Glutamatergic neuron (in vitro differentiated cells): ENCODE measurements around the gene PTPN14. TPM values are rescaled to one million over a fixed set of nuclear protein-coding genes. Genes with fewer than 3 reads are reported as not detected.
A peak's percentile ranks its signal among the peaks of the same experiment; 100 is the strongest.

Experiments
- DNase-seq: peaks from one replicate; pipeline ENCODE4 v3.0.0; 2022
- H3K27ac Mint-ChIP-seq: one replicate; pipeline ENCODE4 v1.8.0; 2020; ENCODE audit warnings: mild to moderate bottlenecking, mixed read lengths, inconsistent platforms; ENCODE audit not compliant: unreplicated experiment
- H3K27me3 Mint-ChIP-seq: one replicate; pipeline ENCODE4 v1.8.0; 2020; ENCODE audit warnings: mild to moderate bottlenecking, moderate library complexity, mixed read lengths, inconsistent platforms; ENCODE audit not compliant: unreplicated experiment
- H3K36me3 Mint-ChIP-seq: one replicate; pipeline ENCODE4 v1.8.0; 2020; ENCODE audit warnings: mild to moderate bottlenecking, mixed read lengths, inconsistent platforms; ENCODE audit not compliant: unreplicated experiment
- H3K4me1 Mint-ChIP-seq: one replicate; pipeline ENCODE4 v1.8.0; 2020; ENCODE audit warnings: mild to moderate bottlenecking, low read depth, mixed read lengths, inconsistent platforms; ENCODE audit not compliant: unreplicated experiment
- H3K4me3 Mint-ChIP-seq: one replicate; pipeline ENCODE4 v1.8.0; 2020; ENCODE audit warnings: mild to moderate bottlenecking, mixed read lengths, inconsistent platforms; ENCODE audit not compliant: unreplicated experiment
- H3K9me3 Mint-ChIP-seq: one replicate; pipeline ENCODE4 v1.8.0; 2020; ENCODE audit warnings: mild to moderate bottlenecking, moderate library complexity, mixed read lengths, inconsistent platforms; ENCODE audit not compliant: unreplicated experiment
- total RNA-seq: library from RNA; stranded (reverse); fragmentation: NEBNext Ultra II Directional; extraction: Animal tissue kit (Norgen Biotek cat#: 25700); gene quantifications from one replicate; pipeline ENCODE4 v1.2.1, GENCODE V29; 2021; ENCODE audit not compliant: unreplicated experiment
- TF ChIP-seq, protein P1 (sequence below): fragments of 200-600 bp; sonication (generic); IDR thresholded peaks from one replicate; pipeline ENCODE4 v1.5.0; 2021; ENCODE audit not compliant: partially characterized antibody, unreplicated experiment

Gene PTPN14
- total RNA-seq, 1 donor from 2014 or later, result 1.7 TPM

DNA sequence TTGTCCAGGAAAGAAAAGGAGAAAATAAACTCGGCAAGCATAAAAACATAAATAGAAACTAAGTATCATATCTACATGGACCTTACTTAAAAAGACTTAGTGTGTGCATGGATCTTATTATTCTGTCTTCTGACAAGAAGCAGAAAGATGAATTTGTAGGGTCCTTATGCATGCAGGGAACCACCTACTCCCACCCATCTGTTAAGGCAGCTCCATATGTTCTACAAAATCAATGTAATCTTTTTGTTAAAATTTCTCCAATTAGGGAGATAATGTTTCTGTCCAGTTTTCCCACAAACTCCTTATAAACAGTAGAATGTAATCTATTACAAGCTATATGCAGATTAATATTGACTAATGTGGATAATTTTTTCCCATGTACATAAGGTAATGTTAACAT, 13.9 kb upstream of the PTPN14 start:
- no peak for DNase-seq

DNA sequence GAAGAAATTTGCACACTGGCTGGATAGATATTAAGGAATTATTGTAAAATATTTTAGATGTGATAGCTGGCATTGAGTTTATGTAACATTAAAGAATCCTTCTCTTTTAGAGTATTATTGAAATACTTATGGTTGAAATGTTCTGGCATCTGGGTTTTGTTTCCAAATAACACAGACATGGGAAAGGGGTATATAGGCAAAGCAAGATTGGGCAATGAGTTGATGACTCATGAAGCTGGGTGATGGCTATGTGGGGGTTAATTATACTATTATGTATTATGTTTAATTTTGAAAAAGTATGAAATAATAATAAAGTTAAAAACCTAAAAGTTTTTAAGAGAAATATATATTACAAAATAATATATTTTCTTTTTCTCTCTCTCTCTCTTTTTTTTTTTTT, 12.5 kb upstream of the PTPN14 start:
- H3K27ac Mint-ChIP-seq, result no peak overlapping the region
- no peak for DNase-seq
- peaks cover 6% of the 10 kb centered on the region for H3K9me3 Mint-ChIP-seq
- TF ChIP-seq, protein P1, sequence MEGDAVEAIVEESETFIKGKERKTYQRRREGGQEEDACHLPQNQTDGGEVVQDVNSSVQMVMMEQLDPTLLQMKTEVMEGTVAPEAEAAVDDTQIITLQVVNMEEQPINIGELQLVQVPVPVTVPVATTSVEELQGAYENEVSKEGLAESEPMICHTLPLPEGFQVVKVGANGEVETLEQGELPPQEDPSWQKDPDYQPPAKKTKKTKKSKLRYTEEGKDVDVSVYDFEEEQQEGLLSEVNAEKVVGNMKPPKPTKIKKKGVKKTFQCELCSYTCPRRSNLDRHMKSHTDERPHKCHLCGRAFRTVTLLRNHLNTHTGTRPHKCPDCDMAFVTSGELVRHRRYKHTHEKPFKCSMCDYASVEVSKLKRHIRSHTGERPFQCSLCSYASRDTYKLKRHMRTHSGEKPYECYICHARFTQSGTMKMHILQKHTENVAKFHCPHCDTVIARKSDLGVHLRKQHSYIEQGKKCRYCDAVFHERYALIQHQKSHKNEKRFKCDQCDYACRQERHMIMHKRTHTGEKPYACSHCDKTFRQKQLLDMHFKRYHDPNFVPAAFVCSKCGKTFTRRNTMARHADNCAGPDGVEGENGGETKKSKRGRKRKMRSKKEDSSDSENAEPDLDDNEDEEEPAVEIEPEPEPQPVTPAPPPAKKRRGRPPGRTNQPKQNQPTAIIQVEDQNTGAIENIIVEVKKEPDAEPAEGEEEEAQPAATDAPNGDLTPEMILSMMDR, result no peak
- H3K4me1 Mint-ChIP-seq, result peaks cover 23% of the 10 kb centered on the region
- no peak overlapping the region for H3K4me3 Mint-ChIP-seq
- peaks cover 4% of the 10 kb centered on the region for H3K27me3 Mint-ChIP-seq
- H3K36me3 Mint-ChIP-seq, result no peaks in the 10 kb centered on the region

More for the DNA sequence above, 13.9 kb upstream of the PTPN14 start:
- Mint-ChIP-seq H3K27ac (peak overlapping the region; percentile 84), H3K9me3 (peaks cover 8% of the 10 kb centered on the region), H3K27me3 (no peaks in the 10 kb centered on the region), H3K36me3 (no peaks in the 10 kb centered on the region), H3K4me3 (peak overlapping the region; percentile 53), H3K4me1 (peaks cover 22% of the 10 kb centered on the region)
- TF ChIP-seq, protein P1, result no peak

DNA sequence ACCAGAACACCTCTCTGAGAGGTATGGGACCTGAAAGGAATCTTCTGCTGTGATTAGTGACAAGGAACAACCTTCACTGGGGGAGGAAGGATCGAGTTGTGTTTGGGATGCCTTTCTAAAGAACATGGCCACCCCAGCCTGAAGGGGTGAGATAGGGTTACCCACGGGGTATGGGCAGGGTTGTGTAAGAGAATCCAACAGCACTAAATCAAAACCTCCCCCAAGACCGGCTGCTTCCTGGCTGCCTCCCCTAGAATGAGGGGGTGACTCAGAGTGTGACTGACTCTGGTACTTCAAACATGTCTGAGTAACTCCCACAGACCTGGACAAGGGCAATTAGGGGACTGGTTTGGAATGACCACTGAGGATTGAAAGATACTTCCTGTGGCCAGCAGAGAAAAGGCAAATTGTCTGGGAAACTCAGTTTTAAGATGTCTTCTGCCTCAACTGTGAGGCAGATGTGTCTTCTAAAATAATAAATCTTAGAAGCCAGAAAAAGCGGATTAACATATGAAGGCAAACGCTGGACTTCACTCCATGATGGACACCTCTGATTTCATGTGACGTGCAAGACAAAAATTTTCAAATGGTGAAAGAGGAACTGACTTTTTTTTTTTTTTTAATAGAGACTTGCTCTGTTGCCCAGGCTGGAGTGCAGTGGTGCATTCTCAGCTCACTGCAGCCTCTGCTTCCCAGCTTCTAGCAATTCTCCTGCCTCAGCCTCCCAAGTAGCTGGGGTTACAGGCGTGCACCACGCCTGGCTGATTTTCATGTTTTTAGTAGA, 6.7 kb upstream of the PTPN14 start:
- peaks cover 7% of the 10 kb centered on the region for H3K4me1 Mint-ChIP-seq
- no peaks in the 10 kb centered on the region for H3K9me3 Mint-ChIP-seq
- H3K4me3 Mint-ChIP-seq, result no peak overlapping the region
- DNase-seq, result no peak
- peaks cover 4% of the 10 kb centered on the region for H3K27me3 Mint-ChIP-seq
- H3K27ac Mint-ChIP-seq, result no peak overlapping the region
- TF ChIP-seq, protein P1, result no peak
- no peaks in the 10 kb centered on the region for H3K36me3 Mint-ChIP-seq

DNA sequence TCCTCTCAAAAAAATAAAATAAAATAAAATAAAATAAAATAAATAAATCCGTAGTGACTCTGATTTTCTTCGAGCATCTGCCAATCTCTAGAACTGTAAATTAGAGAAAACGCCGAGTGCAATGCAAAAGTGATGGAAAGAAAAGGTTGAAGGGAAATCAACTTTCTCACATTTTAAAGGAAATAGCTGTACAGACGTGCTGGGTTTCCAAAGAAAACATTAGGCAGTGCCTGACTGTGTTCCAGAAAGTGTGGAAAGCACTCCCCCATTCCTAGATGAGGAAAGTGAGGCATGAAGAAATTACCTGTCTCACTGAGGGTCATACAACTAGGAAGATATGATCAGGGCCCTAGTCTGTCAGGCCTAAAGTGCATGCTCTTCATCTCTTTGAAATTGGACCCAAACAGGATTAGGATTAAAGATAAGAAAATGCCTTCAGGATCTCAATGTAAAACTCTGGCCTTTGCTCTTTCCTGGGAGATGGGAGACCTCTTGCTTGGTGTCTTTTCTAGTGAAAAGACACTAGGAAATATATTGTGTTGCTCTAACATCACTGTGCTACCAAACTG, 1.8 kb upstream of the PTPN14 start:
- no peak for DNase-seq
- no peaks in the 10 kb centered on the region for H3K36me3 Mint-ChIP-seq
- H3K27me3 Mint-ChIP-seq, result peaks cover 5% of the 10 kb centered on the region
- peaks cover 11% of the 10 kb centered on the region for H3K4me1 Mint-ChIP-seq
- no peak overlapping the region for H3K4me3 Mint-ChIP-seq
- peaks cover 2% of the 10 kb centered on the region for H3K9me3 Mint-ChIP-seq
- no peak overlapping the region for H3K27ac Mint-ChIP-seq
- TF ChIP-seq, protein P1, result no peak

DNA sequence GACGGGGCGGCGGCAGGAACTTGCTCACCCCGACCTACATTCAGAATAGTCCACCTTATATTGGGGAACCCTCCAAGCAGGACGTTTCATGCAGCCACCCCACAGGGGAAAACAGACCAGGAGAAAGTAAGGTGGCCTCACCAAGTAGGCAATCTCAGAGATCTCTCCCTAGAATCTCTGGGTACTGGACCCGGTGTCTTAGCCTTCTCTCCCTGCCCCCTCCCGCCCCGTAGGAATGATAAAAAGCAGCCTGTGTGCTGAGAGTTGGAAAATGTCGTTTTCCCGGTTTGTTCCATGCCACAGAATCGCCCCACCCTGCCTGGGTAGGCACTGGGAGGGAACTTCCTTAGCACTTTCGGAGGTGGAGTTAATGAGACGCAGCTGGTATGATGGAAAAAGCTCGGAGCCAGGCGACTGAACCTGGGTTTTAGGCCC, 789 bp upstream of the PTPN14 start:
- Mint-ChIP-seq H3K9me3 (peaks cover 2% of the 10 kb centered on the region), H3K4me1 (peaks cover 16% of the 10 kb centered on the region), H3K27me3 (peaks cover 5% of the 10 kb centered on the region), H3K36me3 (no peaks in the 10 kb centered on the region), H3K4me3 (peak overlapping the region; percentile 93), H3K27ac (no peak overlapping the region)
- TF ChIP-seq, protein P1, result no peak
- no peak for DNase-seq
